T-cell (primary cell): ENCODE results near the gene DPP6. TPM values are rescaled to one million over a fixed set of nuclear protein-coding genes. Genes with fewer than 3 reads are reported as not detected.

ENCODE experiments used
- ATAC-seq, 4 experiments: fragments of 200-7000 bp in 3 of 4; fragments of 150-1000 bp in 1 of 4; cut with Tn5 transposase; replicated peaks in 1 of 4; 1 replicate in 3 of 4; 2 replicates in 1 of 4; pipeline ENCODE4 v1.10.0; 2021; ENCODE audit warnings: moderate library complexity in 3 of 4, mild to moderate bottlenecking in 2 of 4, moderate number of reproducible peaks in 1 of 4
- CTCF ChIA-PET, 2 donors: fragments of 300-600 bp; sonication (Branson Sonifier 250); formaldehyde crosslinking; loops; one replicate each; lab custom pipeline; 2022; ENCODE audit warnings: antibody characterized with exemption in 2 of 2; lab: Charles Lee
- POLR2A ChIA-PET, 2 donors: fragments of 300-600 bp; sonication (Branson Sonifier 250); formaldehyde crosslinking; loops; one replicate each; lab custom pipeline; 2022; ENCODE audit warnings: antibody characterized with exemption in 2 of 2; lab: Charles Lee
- DNase-seq, 35 experiments: peaks; one replicate each; pipeline versions ENCODE4 v3.0.0 to v3.0.0-alpha.2; 2013 to 2023
- H3K27ac ChIP-seq: one replicate; pipeline ENCODE4 v1.5.1; 2013; ENCODE audit warnings: low read length
- H3K27me3 ChIP-seq, 2 experiments: replicated peaks in 1 of 2; 1 replicate in 1 of 2; 2 replicates in 1 of 2; pipeline versions ENCODE4 v1.6.1 to v1.7.0; 2013; ENCODE audit warnings: low read length in 1 of 2, mixed read lengths in 1 of 2; ENCODE audit not compliant: control insufficient read depth in 2 of 2, insufficient read depth in 2 of 2; ENCODE audit errors: extremely low read depth in 1 of 2
- H3K36me3 ChIP-seq, 2 donors: 1 replicate in 1 of 2; 2 replicates in 1 of 2; pipeline versions ENCODE4 v1.6.1 to v1.7.0; 2013; ENCODE audit warnings: low read length in 1 of 2; ENCODE audit not compliant: control insufficient read depth in 2 of 2, insufficient read depth in 1 of 2; ENCODE audit errors: extremely low read depth in 1 of 2
- H3K4me1 ChIP-seq, 2 experiments: 1 replicate in 1 of 2; 2 replicates in 1 of 2; pipeline versions ENCODE4 v1.6.1 to v1.7.0; 2013; ENCODE audit warnings: low read length in 2 of 2, mixed read lengths in 1 of 2; ENCODE audit not compliant: insufficient read depth in 2 of 2, control insufficient read depth in 1 of 2; ENCODE audit errors: extremely low read depth in 1 of 2
- H3K4me3 ChIP-seq, 2 donors: 1 replicate in 1 of 2; 2 replicates in 1 of 2; pipeline versions ENCODE4 v1.5.1 to v1.7.0; 2013; ENCODE audit warnings: mild to moderate bottlenecking in 2 of 2, low read length in 1 of 2, moderate library complexity in 1 of 2; ENCODE audit not compliant: control insufficient read depth in 1 of 2; ENCODE audit errors: extremely low read depth in 1 of 2
- H3K9me3 ChIP-seq: 2 replicates; pipeline ENCODE4 v1.7.0; 2013
- H3K27ac Mint-ChIP-seq, 2 donors: one replicate each; pipeline ENCODE4 v1.8.0; 2020 to 2021; ENCODE audit warnings: mild to moderate bottlenecking in 2 of 2, mixed read lengths in 2 of 2
- H3K27me3 Mint-ChIP-seq, 2 donors: one replicate each; pipeline ENCODE4 v1.8.0; 2021 to 2022; ENCODE audit warnings: mixed read lengths in 2 of 2
- H3K36me3 Mint-ChIP-seq: one replicate; pipeline ENCODE4 v1.8.0; 2021; ENCODE audit warnings: mixed read lengths
- H3K4me1 Mint-ChIP-seq, 3 donors: one replicate each; pipeline ENCODE4 v1.8.0; 2020 to 2022; ENCODE audit warnings: mixed read lengths in 3 of 3, mild to moderate bottlenecking in 1 of 3
- H3K4me3 Mint-ChIP-seq, 3 donors: one replicate each; pipeline ENCODE4 v1.8.0; 2020 to 2022; ENCODE audit warnings: mild to moderate bottlenecking in 3 of 3, mixed read lengths in 3 of 3, moderate library complexity in 3 of 3
- H3K9me3 Mint-ChIP-seq, 3 donors: one replicate each; pipeline ENCODE4 v1.8.0; 2020 to 2022; ENCODE audit warnings: mixed read lengths in 3 of 3
- WGBS: methylation state at CpG from one replicate; pipeline ENCODE4 v1.1.5; 2013; ENCODE audit warnings: missing lambda C conversion rate; ENCODE audit not compliant: insufficient coverage; 5-methylcytosine and 5-hydroxymethylcytosine counted together
- total RNA-seq, 35 experiments: library from RNA in 6 of 35; stranded (reverse) in 6 of 35; fragments of 120-200 nt in 1 of 35; gene quantifications; one replicate each; pipeline versions ENCODE4 v1.2.1 to v1.2.4 and lab custom pipeline; 2013 to 2026

Gene DPP6
- total RNA-seq, 5 donors from 2014 or later (not counting 1 experiment from before 2014, with no cell fraction given): not detected

DNA sequence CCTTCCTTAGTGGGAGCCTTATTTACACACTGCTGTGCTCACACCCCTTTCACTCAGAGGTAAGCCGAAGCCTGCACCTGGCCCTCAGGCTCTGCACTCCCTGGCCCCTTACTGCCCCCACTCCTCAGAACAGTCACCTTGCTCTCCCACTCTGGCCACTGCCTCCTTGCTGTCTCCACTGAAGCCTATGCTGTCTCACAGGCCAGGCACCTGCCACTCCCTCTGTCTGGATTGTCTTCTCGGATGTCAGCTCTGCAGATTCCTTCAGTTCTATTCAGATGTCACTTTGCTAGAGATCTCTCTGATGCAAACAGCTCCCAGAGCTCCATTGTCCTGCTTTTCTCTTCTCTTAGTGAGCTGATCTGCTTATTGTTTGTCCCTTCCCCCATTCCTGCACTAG lies 390.7 kb downstream of the DPP6 start:
- Histone ChIP-seq H3K27me3 (no peaks in the 10 kb centered on the region), H3K4me3 (no peak overlapping the region), H3K9me3 (no peaks in the 10 kb centered on the region), H3K36me3 (no peaks in the 10 kb centered on the region), H3K27ac (no peak overlapping the region), H3K4me1 (no peaks in the 10 kb centered on the region)
- Mint-ChIP-seq H3K9me3 (peaks cover 3 to 26% (median 14%) of the 10 kb centered on the region in 3 donors), H3K27ac (no peak overlapping the region), H3K4me3 (no peak overlapping the region), H3K27me3 (no peaks in the 10 kb centered on the region), H3K36me3 (no peaks in the 10 kb centered on the region), H3K4me1 (no peaks in the 10 kb centered on the region)
- CTCF ChIA-PET: no interaction called here
- WGBS: 77% methylated on average over 1 of the region's 2 CpGs
- ATAC-seq: no peak
- POLR2A ChIA-PET: no interaction called here
- no peak for DNase-seq

GRCh38 chr7:154450451-154450850 lies 398.3 kb downstream of the DPP6 start:
- ChIA-PET CTCF (no interaction called here), POLR2A (no interaction called here)
- ATAC-seq (no peak), DNase-seq (no peak)
- H3K27me3 Mint-ChIP-seq: no peaks in the 10 kb centered on the region
- Histone ChIP-seq H3K27ac (no peak overlapping the region), H3K36me3 (no peaks in the 10 kb centered on the region), H3K4me3 (no peak overlapping the region), H3K9me3 (no peaks in the 10 kb centered on the region), H3K27me3 (no peaks in the 10 kb centered on the region), H3K4me1 (no peaks in the 10 kb centered on the region)
- no peak overlapping the region for H3K4me3 Mint-ChIP-seq
- H3K9me3 Mint-ChIP-seq: peaks cover 9 to 23% (median 16%) of the 10 kb centered on the region in 3 donors
- no peak overlapping the region for H3K27ac Mint-ChIP-seq
- H3K4me1 Mint-ChIP-seq: no peaks in the 10 kb centered on the region
- H3K36me3 Mint-ChIP-seq: no peaks in the 10 kb centered on the region
- WGBS: 94% methylated on average over 5 of the region's 6 CpGs

DNA sequence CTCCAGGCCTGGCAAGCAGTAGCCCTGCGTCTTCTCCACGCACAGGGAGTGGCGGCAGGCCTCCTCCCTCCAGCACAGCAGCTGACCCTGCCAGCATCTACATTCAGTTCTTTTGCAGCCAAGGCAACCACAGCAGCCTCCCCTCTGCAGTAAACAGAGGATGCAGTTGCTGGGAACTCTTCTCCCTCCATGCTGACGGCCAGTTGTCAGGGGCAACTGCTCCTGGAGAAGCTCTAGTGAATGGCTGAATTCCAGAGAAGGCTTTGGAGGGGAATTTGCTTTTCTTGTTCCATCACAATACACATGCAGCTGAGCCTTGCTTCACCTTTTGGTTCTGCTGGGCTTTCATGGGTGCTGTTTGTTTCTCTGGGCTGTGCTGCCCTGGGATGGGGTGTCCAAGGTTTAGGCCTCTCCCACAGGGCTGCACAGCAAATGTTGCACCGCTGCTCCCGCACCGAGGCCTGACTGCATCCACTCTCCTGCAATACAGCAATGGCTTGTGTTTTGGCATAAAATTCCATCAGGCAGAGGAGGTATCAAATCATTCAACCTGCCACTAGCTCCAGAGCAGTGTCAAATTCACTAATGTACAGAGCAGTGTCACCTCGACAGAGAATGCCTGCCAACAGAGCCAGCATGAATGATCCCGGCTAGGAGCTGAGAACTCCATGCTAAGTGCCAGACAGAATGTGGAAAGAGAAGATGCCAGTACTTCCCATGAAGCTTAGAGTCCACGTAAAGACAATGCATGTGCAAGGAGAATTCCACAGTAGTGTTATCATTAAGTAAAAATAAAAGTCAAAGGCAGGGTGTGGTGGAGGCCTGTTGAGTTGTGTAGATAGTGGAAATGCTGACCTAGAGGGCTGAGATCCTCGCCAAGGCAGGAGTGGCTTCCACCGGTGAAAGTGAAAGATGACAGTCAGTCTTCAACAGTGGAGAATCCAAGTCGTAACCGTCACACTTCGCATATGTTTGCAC lies 399.6 kb downstream of the DPP6 start:
- ChIA-PET CTCF (no interaction called here), POLR2A (no interaction called here)
- DNase-seq (no peak), ATAC-seq (no peak)
- H3K4me3 Mint-ChIP-seq: no peak overlapping the region
- no peaks in the 10 kb centered on the region for H3K36me3 Mint-ChIP-seq
- H3K27me3 ChIP-seq: no peaks in the 10 kb centered on the region
- no peaks in the 10 kb centered on the region for H3K4me1 Mint-ChIP-seq
- H3K9me3 ChIP-seq: no peaks in the 10 kb centered on the region
- H3K27ac ChIP-seq: no peak overlapping the region
- H3K9me3 Mint-ChIP-seq: peaks cover 9 to 18% (median 13%) of the 10 kb centered on the region in 3 donors
- H3K27me3 Mint-ChIP-seq: no peaks in the 10 kb centered on the region
- WGBS: 77% methylated on average over 8 of the region's 15 CpGs
- H3K4me3 ChIP-seq: no peak overlapping the region
- no peaks in the 10 kb centered on the region for H3K36me3 ChIP-seq
- H3K4me1 ChIP-seq: no peaks in the 10 kb centered on the region
- no peak overlapping the region for H3K27ac Mint-ChIP-seq

DNA sequence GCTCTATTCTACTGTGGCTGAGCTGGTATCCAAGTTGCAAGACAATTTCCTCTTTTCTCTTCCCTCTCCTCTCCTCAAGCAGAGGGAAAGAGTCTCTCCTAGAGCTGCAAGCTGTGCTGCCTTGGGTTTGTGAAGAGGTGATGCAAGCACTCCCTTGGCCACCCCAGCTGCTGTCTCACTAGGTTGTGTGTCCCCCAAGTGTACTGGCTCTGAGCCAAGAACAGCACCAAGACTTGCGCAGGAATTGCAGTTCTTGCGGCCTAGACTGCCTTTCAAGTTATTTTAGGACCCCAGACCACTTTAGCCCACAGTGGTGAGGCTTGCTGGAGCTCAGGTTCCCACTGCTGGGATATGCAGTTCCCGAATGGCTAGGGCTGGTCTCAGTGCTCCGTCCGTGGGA lies 411.6 kb downstream of the DPP6 start:
- no peaks in the 10 kb centered on the region for H3K36me3 ChIP-seq
- no peak overlapping the region for H3K27ac ChIP-seq
- no peaks in the 10 kb centered on the region for H3K4me1 ChIP-seq
- Mint-ChIP-seq H3K4me3 (no peak overlapping the region), H3K4me1 (no peaks in the 10 kb centered on the region), H3K27me3 (no peaks in the 10 kb centered on the region), H3K27ac (no peak overlapping the region), H3K9me3 (peaks cover 6 to 31% (median 26%) of the 10 kb centered on the region in 3 donors), H3K36me3 (no peaks in the 10 kb centered on the region)
- 89% methylated on average over 5 of the region's 5 CpGs for WGBS
- no peaks in the 10 kb centered on the region for H3K9me3 ChIP-seq
- ChIA-PET CTCF (interaction anchor here in 1 of 2 donors (0.5 kb wide), 1 partner anchor 1483 kb away, joined by 5 read pairs; no protein-coding TSS in a partner anchor), POLR2A (no interaction called here)
- H3K4me3 ChIP-seq: no peak overlapping the region
- no peak for DNase-seq
- no peak for ATAC-seq
- H3K27me3 ChIP-seq: no peaks in the 10 kb centered on the region

- Mint-ChIP-seq H3K4me1 (no peaks in the 10 kb centered on the region), H3K4me3 (no peak overlapping the region), H3K27me3 (no peaks in the 10 kb centered on the region), H3K9me3 (peaks cover 11 to 17% (median 14%) of the 10 kb centered on the region in 3 donors), H3K36me3 (no peaks in the 10 kb centered on the region), H3K27ac (no peak overlapping the region)
- Histone ChIP-seq H3K4me3 (no peak overlapping the region), H3K4me1 (no peaks in the 10 kb centered on the region), H3K9me3 (no peaks in the 10 kb centered on the region), H3K27me3 (no peaks in the 10 kb centered on the region), H3K27ac (no peak overlapping the region), H3K36me3 (no peaks in the 10 kb centered on the region)
- DNase-seq (no peak), ATAC-seq (no peak)
- ChIA-PET POLR2A (no interaction called here), CTCF (no interaction called here)
- WGBS: 100% methylated on average over 2 of the region's 5 CpGs
Observed at GRCh38 chr7:154469652-154470051, 417.5 kb downstream of the DPP6 start.

DNA sequence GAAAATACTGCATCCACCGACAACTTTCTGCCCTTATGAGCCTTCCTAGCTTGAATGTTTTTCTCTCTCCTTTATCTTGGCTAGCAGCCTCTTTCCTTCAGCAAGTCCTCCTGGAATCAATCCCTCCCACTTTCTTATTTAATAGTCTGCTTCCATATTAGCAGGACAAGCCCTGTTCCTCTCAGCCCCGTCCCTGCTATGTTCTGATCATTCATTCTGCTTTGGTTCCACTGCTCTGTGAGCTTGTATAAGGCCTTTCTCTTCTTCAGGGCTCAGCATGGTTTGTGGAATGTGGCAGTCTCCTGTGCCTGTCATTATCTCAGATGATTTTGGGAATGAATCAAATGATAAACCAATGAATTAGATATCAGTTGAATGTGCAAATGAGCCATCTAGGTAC lies 420.1 kb downstream of the DPP6 start:
- H3K36me3 ChIP-seq: no peaks in the 10 kb centered on the region
- no peak for DNase-seq
- WGBS: 51% methylated on average over 2 of the region's 2 CpGs
- ChIA-PET CTCF (interaction anchor here in 1 of 2 donors (0.6 kb wide), 1 partner anchor 78 kb away, joined by 5 read pairs; no protein-coding TSS in a partner anchor), POLR2A (no interaction called here)
- Mint-ChIP-seq H3K27me3 (no peaks in the 10 kb centered on the region), H3K4me3 (no peak overlapping the region), H3K9me3 (peaks cover 0 to 18% (median 4%) of the 10 kb centered on the region in 3 donors), H3K4me1 (no peaks in the 10 kb centered on the region), H3K27ac (no peak overlapping the region), H3K36me3 (no peaks in the 10 kb centered on the region)
- H3K4me3 ChIP-seq: no peak overlapping the region
- H3K9me3 ChIP-seq: no peaks in the 10 kb centered on the region
- no peak for ATAC-seq
- no peaks in the 10 kb centered on the region for H3K4me1 ChIP-seq
- no peak overlapping the region for H3K27ac ChIP-seq
- no peaks in the 10 kb centered on the region for H3K27me3 ChIP-seq
